Activated CD8-positive, alpha-beta T cell treated with anti-CD3 and anti-CD28 coated beads, Interleukin-2, amount 10 ng/mL, durations not matched to agents 7 days and 5 days (primary cell): Measurements from ENCODE around the gene ZNF112. TPM values are rescaled to one million over a fixed set of nuclear protein-coding genes. Genes with fewer than 3 reads are reported as not detected.
"Not testable (repeated sequence)": the region's sequence is repeated elsewhere in the genome, so short reads cannot be mapped to it uniquely, and the experiment has no call there.

Source experiments
- ATAC-seq: fragments of 150-1000 bp; cut with Tn5 transposase; one replicate; pipeline ENCODE4 v1.10.0; 2021; ENCODE audit warnings: moderate library complexity
- CTCF ChIA-PET: fragments of 350-600 bp; sonication (Branson Sonifier 250); formaldehyde crosslinking; loops from one replicate; lab custom pipeline; 2021; ENCODE audit warnings: antibody characterized with exemption; lab: Charles Lee
- POLR2A ChIA-PET: fragments of 350-600 bp; sonication (Branson Sonifier 250); formaldehyde crosslinking; loops from one replicate; lab custom pipeline; 2021; ENCODE audit warnings: antibody characterized with exemption; lab: Charles Lee
- DNase-seq: peaks from one replicate; pipeline ENCODE4 v3.0.0-alpha.2; 2020
- H3K27ac Mint-ChIP-seq: one replicate; pipeline ENCODE4 v1.8.0; 2021; ENCODE audit warnings: mild to moderate bottlenecking, mixed read lengths
- H3K27me3 Mint-ChIP-seq: one replicate; pipeline ENCODE4 v1.8.0; 2021; ENCODE audit warnings: low read depth, mixed read lengths
- H3K36me3 Mint-ChIP-seq: one replicate; pipeline ENCODE4 v1.8.0; 2021; ENCODE audit warnings: low read depth, mixed read lengths
- H3K4me1 Mint-ChIP-seq: one replicate; pipeline ENCODE4 v1.8.0; 2021; ENCODE audit warnings: low read depth, mixed read lengths
- H3K4me3 Mint-ChIP-seq: one replicate; pipeline ENCODE4 v1.8.0; 2021; ENCODE audit warnings: mild to moderate bottlenecking, mixed read lengths
- H3K9me3 Mint-ChIP-seq: one replicate; pipeline ENCODE4 v1.8.0; 2022; ENCODE audit warnings: mixed read lengths; ENCODE audit not compliant: insufficient read depth
- total RNA-seq, 2 experiments: library from RNA; stranded (reverse); gene quantifications; one replicate each; pipeline ENCODE4 v1.2.3, GENCODE V29; 2021

The ZNF112 gene
- not detected for total RNA-seq

DNA sequence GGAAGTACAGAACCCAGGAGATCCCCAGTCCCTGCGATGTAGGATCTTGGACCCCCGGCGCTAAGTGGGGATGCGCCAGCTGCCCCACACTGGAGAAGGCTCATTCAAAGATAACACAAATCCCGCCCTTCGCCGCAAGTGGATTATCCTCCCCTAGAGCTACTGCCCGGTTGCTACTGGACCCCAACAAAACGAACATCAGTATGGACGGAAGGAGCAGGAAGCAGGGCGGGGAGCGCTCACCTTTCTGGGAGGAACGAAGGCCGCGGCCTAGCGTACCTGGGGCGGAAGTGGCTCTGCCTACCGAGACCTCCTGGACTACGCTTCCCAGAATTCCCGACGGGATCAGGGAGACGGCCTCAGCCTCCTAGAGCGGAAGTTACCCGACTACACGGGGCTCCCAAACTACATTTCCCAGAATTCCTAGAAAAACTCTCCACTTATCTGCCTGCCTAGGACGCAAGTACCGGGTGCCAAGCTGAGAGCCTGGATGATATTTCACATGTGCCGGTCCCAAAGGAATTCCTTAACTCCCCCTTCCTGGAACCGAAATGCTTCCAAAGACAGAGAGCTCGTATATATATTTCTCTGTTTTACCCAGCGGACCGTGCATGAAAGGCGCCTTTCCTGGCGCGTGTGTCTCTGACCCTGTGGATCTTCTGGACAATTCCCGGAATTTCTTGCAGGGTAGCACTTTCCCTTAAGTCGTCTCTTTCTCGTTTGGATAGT is at the start of gene ZNF112:
ZNF112 (minus strand) TSS at position 298 of the 729 bp plus-strand sequence. CDS start 16,141 bp downstream, outside the sequence.
- Mint-ChIP-seq H3K9me3 (peaks cover 30% of the 10 kb centered on the region), H3K4me3 (no peak within 1 kb of the TSS), H3K4me1 (peaks cover 5% of the 10 kb centered on the region), H3K36me3 (peaks cover 4% of the 10 kb centered on the region), H3K27ac (no peak within 1 kb of the TSS), H3K27me3 (no peaks in the 10 kb centered on the region)
- ATAC-seq (no peak), DNase-seq (peak; percentile 20)
- CTCF ChIA-PET = no interaction called here
- POLR2A ChIA-PET = no interaction called here

DNA sequence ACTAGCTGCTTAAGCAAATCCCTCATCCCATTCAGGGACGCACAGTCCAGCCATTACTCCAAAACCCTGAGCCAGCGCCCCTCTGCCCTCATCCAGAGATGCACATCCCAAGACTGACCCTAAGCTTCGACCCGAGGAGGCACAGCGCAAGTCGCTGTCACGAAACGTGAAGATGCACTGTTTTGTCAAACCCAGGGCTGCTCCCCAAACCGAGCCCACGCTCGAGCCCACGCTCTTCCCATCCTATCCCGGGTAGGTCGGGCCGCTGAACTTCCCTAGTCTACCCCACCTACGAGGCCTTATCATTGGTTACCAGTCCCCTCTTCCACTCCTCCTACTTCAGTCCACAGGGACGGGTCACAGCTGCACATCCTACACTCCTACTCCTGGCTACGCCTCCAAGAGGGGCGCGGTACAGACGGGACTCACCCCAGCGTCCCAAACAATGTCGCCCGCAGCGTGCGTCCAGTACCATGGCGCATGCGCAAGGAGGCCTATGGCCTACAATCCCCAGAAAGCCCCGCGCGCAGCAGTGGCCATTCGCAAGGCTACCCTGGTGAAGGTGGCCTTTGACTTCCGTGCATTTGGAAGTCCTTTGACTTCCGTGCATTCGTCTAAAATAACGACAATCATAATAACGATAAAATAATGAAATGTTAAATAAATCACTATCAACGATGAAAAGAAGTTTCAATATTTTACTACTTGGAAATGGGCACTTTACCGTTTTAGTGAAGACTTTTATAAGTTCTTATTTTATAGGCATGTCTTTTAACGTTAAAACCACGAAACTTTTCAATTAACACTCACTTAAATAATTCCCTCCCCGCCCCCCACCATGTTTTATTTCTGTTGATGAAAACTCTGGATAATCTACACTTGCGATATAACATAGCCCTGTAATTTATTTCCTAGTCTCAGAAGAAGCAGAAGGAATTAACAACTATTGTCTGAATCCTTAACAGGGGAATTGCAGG is 44.9 kb upstream of the ZNF112 start, which contains the start of gene ZNF285:
ZNF285 (minus strand) TSS at position 470 of the 977 bp plus-strand sequence. CDS start 4,395 bp downstream, outside the sequence.
- H3K4me3 Mint-ChIP-seq = peak within 1 kb of the TSS; percentile 81
- peaks cover 12% of the 10 kb centered on the region for H3K4me1 Mint-ChIP-seq
- DNase-seq (peak; percentile 91), ATAC-seq (peak; percentile 99)
- CTCF ChIA-PET = no interaction called here
- H3K36me3 Mint-ChIP-seq = peaks cover 22% of the 10 kb centered on the region
- H3K27me3 Mint-ChIP-seq = no peaks in the 10 kb centered on the region
- peak within 1 kb of the TSS; percentile 58 for H3K27ac Mint-ChIP-seq
- POLR2A ChIA-PET = no interaction called here
- H3K9me3 Mint-ChIP-seq = peaks cover 31% of the 10 kb centered on the region

DNA sequence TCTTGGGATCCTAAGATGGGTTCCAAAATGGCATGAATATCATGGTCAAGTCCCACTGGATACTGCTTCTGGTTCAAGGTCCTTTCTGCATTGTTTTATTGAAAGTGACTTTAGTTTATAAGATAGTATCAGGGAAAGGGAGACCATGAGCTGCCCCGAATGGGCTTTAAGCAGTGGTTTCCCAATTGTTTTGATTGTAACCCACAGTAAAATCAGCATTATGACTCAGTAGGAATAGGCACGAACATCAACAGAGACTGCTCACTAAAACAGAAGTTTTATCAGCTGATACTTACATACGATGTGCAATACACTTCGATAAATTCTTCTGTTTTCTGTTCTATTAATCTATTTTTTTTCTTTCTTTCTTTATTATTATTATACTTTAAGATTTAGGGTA is 32.8 kb upstream of the ZNF112 start:
- H3K4me1 Mint-ChIP-seq, H3K27me3 Mint-ChIP-seq, H3K4me3 Mint-ChIP-seq, POLR2A ChIA-PET, H3K27ac Mint-ChIP-seq, DNase-seq, ATAC-seq, CTCF ChIA-PET: not testable (repeated sequence)
- peaks cover 50% of the 10 kb centered on the region for H3K9me3 Mint-ChIP-seq
- H3K36me3 Mint-ChIP-seq = peaks cover 11% of the 10 kb centered on the region

DNA sequence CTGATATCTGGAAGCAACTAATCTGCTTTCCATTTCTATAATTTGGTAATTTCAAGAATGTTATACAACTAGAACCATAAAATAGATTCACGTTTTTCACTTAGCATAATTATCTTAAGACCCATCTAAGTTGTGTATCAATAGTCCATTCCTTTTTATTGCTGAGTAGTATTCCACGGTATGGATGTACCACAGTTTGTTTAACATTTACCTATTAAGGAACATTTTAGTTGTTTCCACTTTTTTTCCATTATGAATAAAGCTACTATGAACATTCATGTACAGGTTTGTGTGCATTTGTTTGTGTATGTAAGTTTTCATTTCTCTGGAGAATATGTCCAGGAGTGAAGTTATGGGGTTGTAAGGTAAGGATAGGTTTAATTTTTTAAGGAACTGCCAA is 18.3 kb upstream of the ZNF112 start:
- POLR2A ChIA-PET = no interaction called here
- H3K9me3 Mint-ChIP-seq = peaks cover 50% of the 10 kb centered on the region

DNA sequence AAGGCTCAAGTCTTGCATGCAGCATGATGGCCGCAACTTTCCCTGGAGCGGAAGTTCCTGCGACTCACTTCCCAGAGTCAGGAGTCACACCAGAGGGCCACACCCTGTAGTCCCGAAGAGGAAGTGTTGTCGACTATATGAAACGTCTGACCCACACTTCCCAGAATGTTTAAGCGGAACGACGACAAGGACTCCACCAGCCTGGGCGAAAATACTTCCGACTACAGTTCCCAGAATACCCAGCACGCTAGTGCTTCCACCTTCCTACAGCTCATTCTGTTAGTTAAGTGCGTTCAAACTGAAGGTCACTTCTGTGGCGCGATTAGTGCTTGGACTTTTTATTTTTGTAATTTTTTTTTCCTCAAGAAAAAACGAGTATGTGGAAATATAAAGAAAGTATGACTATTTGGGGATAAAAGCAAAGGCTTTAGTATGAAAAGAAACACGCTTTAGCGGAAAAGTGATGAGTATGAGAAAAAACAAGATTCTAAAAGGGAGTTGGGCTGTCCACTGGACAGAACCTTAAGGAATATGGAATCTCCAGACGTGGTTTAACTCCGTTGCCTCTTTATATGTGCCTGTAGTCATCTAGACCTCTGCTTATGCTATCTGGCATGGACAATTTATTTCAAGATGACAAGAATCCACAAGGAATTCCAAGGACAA is 15.5 kb upstream of the ZNF112 start:
- H3K9me3 Mint-ChIP-seq = peaks cover 31% of the 10 kb centered on the region
- H3K27me3 Mint-ChIP-seq = no peaks in the 10 kb centered on the region
- ChIA-PET CTCF (no interaction called here), POLR2A (no interaction called here)
- H3K36me3 Mint-ChIP-seq = no peaks in the 10 kb centered on the region
- no peak overlapping the region for H3K4me3 Mint-ChIP-seq
- no peak for DNase-seq
- no peak for ATAC-seq
- no peaks in the 10 kb centered on the region for H3K4me1 Mint-ChIP-seq
- H3K27ac Mint-ChIP-seq = no peak overlapping the region

More for the DNA sequence above, 18.3 kb upstream of the ZNF112 start:
- Mint-ChIP-seq H3K27ac (no peak overlapping the region), H3K4me1 (no peaks in the 10 kb centered on the region), H3K27me3 (no peaks in the 10 kb centered on the region), H3K4me3 (no peak overlapping the region), H3K36me3 (no peaks in the 10 kb centered on the region)
- CTCF ChIA-PET = no interaction called here
- DNase-seq (no peak), ATAC-seq (no peak)

DNA sequence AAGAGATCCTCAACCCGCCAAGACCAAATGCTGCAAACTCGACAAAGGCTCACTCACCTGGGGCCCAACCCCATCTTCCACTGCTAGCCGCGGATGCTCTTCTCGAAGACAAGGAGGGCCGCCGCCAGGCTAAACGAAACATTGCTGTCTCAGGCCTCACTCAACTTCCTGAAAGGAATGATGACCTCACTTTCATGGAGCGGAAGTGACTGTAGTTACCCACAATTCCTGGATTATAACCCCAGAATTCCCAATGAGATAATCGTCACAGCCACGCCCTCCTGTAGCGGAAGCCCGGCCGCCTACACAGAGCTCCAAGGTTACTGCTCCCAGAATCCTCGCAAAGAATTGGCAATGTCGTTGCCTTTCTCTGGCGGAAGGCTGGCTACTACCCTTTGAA is 10.5 kb upstream of the ZNF112 start:
- DNase-seq (no peak), ATAC-seq (no peak)
- CTCF ChIA-PET = no interaction called here
- H3K4me1 Mint-ChIP-seq = no peaks in the 10 kb centered on the region
- peaks cover 25% of the 10 kb centered on the region for H3K9me3 Mint-ChIP-seq
- H3K4me3 Mint-ChIP-seq = no peak overlapping the region
- POLR2A ChIA-PET = no interaction called here
- H3K27ac Mint-ChIP-seq = no peak overlapping the region
- no peaks in the 10 kb centered on the region for H3K36me3 Mint-ChIP-seq
- H3K27me3 Mint-ChIP-seq = no peaks in the 10 kb centered on the region

DNA sequence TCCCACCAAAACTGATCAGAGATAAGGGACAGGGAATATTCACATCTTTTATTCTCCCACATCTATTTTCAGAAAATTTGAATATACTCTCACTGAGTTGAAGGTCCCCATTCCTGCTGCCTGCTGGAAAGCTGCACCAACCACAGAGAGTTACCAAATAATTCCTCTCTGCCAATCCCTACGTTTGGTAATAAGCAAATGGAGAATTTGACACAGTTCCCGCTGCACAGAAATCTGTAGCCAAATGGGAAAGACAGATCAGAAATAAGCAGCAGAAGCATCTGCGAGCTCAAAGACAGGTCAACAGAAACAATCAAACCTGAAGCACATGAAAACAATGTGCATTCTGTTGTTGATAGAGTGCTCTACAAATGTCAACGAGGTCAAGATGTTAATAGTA is 9.9 kb downstream of the ZNF112 start:
- H3K4me1 Mint-ChIP-seq = no peaks in the 10 kb centered on the region
- ATAC-seq (no peak), DNase-seq (no peak)
- H3K4me3 Mint-ChIP-seq = no peak overlapping the region
- H3K27ac Mint-ChIP-seq = no peak overlapping the region
- no peaks in the 10 kb centered on the region for H3K36me3 Mint-ChIP-seq
- no peaks in the 10 kb centered on the region for H3K27me3 Mint-ChIP-seq
- H3K9me3 Mint-ChIP-seq = peaks cover 34% of the 10 kb centered on the region
- ChIA-PET CTCF (no interaction called here), POLR2A (no interaction called here)

DNA sequence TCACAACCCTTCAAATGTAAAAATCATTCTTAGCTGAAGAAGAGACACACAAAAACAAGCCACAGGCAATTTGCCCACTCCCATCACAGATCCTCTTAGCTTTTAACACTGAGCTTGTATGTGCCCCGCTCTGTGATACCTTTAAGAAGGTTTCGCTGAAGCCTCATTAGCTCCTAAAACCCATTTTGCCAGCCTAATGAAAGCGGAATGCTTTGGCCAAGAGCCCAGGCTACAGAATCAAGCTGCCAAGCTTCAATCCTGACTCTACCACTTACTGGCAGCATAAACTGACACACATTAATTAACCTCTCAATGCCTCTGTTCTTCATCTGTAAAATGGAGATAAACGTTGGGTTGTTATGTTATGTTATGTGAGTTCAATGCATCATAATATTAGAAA is 10.5 kb downstream of the ZNF112 start:
- CTCF ChIA-PET = no interaction called here
- no peak for DNase-seq
- H3K9me3 Mint-ChIP-seq = peaks cover 35% of the 10 kb centered on the region
- no peak for ATAC-seq
- no peaks in the 10 kb centered on the region for H3K27me3 Mint-ChIP-seq
- no peaks in the 10 kb centered on the region for H3K36me3 Mint-ChIP-seq
- no peak overlapping the region for H3K4me3 Mint-ChIP-seq
- POLR2A ChIA-PET = no interaction called here
- no peak overlapping the region for H3K27ac Mint-ChIP-seq
- no peaks in the 10 kb centered on the region for H3K4me1 Mint-ChIP-seq

DNA sequence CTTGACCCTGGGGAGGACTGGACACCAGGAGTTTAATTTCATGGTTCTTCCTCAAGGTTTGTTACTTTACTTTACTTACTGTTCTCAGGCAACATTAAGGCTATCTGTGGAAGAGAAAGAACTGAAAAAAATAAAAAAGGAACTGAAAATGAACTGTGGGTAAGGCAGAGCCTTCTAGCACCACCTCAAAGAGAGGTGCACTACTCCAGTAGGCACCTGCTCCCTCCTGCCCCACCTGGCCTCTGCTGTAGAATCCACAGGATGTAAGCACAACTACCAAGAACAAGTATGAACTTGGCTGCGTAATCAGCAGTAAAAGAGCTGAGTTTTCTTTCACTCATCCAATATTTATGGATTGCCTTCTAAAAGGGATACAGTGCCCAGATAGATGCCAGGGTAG is 12.2 kb downstream of the ZNF112 start:
- Mint-ChIP-seq H3K27me3 (no peaks in the 10 kb centered on the region), H3K9me3 (peaks cover 22% of the 10 kb centered on the region), H3K27ac (no peak overlapping the region), H3K4me1 (no peaks in the 10 kb centered on the region), H3K36me3 (no peaks in the 10 kb centered on the region), H3K4me3 (no peak overlapping the region)
- ATAC-seq = no peak
- POLR2A ChIA-PET = no interaction called here
- no peak for DNase-seq
- CTCF ChIA-PET = no interaction called here

DNA sequence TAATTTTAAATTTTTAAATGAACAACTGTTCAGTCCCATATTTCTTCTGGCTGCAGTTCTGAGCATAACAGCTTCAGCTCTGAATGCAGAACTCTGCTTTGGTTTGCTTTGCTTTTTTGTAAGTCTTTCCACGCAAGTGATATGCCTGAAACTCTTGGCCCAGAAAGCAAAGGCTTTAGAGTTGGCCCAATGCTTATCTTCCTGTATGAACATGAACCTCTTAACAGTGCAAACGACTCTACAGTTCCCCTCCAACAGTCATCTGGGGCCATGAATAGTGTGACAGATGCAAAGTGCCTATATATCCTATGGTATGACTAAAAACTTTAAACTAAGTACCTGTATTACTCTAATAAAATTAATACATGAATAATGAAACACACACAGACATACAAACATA is 14.7 kb downstream of the ZNF112 start:
- ChIA-PET CTCF (interaction anchor here (1.4 kb wide), 1 partner anchor 10 kb away, joined by 3 read pairs; no protein-coding TSS in a partner anchor), POLR2A (no interaction called here)
- peaks cover 16% of the 10 kb centered on the region for H3K9me3 Mint-ChIP-seq
- DNase-seq = no peak
- H3K27ac Mint-ChIP-seq = no peak overlapping the region
- no peaks in the 10 kb centered on the region for H3K27me3 Mint-ChIP-seq
- no peaks in the 10 kb centered on the region for H3K4me1 Mint-ChIP-seq
- no peaks in the 10 kb centered on the region for H3K36me3 Mint-ChIP-seq
- no peak for ATAC-seq
- H3K4me3 Mint-ChIP-seq = no peak overlapping the region

DNA sequence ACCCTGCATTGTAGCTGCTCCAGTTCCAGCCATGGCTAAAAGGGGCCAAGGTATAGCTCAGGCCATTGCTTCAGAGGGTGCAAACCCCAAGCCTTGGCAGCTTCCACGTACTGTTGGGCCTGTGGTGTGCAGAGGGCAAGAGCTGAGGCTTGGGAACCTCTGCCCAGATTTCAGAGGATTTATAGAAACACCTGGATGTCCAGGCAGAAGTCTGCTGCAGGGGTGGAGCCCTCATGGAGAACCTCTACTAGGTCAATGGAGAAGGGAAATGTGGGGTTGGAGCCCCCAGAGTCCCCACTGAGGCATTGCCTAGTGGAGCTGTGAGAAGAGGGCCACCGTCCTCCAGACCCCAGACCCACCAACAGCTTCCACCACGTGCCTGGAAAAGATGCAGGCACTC is 21.8 kb downstream of the ZNF112 start:
- H3K36me3 Mint-ChIP-seq, DNase-seq, H3K27me3 Mint-ChIP-seq, ATAC-seq, CTCF ChIA-PET, H3K4me3 Mint-ChIP-seq, H3K27ac Mint-ChIP-seq, POLR2A ChIA-PET, H3K4me1 Mint-ChIP-seq: not testable (repeated sequence)
- H3K9me3 Mint-ChIP-seq = peaks cover 44% of the 10 kb centered on the region
